Activated B cell treated with CpG ODN at 0.5 μM for 24 hours (primary cell): Measurements from ENCODE around the gene OR52A1. TPM values are rescaled to one million over a fixed set of nuclear protein-coding genes. Genes with fewer than 3 reads are reported as not detected.

Experiments used
- ATAC-seq: fragments of 200-7000 bp; cut with Tn5 transposase; one replicate; pipeline ENCODE4 v1.10.0; 2021; ENCODE audit warnings: low read depth, mild to moderate bottlenecking, moderate library complexity
- CTCF ChIA-PET: fragments of 350-600 bp; sonication (Branson Sonifier 250); formaldehyde crosslinking; loops from one replicate; lab custom pipeline; 2021; ENCODE audit warnings: antibody characterized with exemption; lab: Charles Lee
- POLR2A ChIA-PET: fragments of 350-600 bp; sonication (Branson Sonifier 250); formaldehyde crosslinking; loops from one replicate; lab custom pipeline; 2021; ENCODE audit warnings: antibody characterized with exemption; lab: Charles Lee
- DNase-seq: peaks from one replicate; pipeline ENCODE4 v3.0.0; 2022
- H3K27ac Mint-ChIP-seq: one replicate; pipeline ENCODE4 v1.8.0; 2020; ENCODE audit warnings: mixed read lengths
- H3K27me3 Mint-ChIP-seq: one replicate; pipeline ENCODE4 v1.8.0; 2021; ENCODE audit warnings: mixed read lengths
- H3K36me3 Mint-ChIP-seq: one replicate; pipeline ENCODE4 v1.8.0; 2021; ENCODE audit warnings: low read depth, mixed read lengths
- H3K4me1 Mint-ChIP-seq: one replicate; pipeline ENCODE4 v1.8.0; 2021; ENCODE audit warnings: mixed read lengths
- H3K4me3 Mint-ChIP-seq: one replicate; pipeline ENCODE4 v1.8.0; 2020; ENCODE audit warnings: mild to moderate bottlenecking, mixed read lengths
- H3K9me3 Mint-ChIP-seq: one replicate; pipeline ENCODE4 v1.8.0; 2020; ENCODE audit warnings: mixed read lengths
- intact Hi-C: fragments of 100-400 bp; cut with micrococcal nuclease; formaldehyde crosslinking; loops from one replicate; pipeline ENCODE4 v1.15.1; 2024
- total RNA-seq: library from RNA; stranded (reverse); gene quantifications from 2 replicates; pipeline ENCODE4 v1.2.3, GENCODE V29; 2022
- TF ChIP-seq, protein P1 (sequence below): fragments of 200-600 bp; IDR thresholded peaks from one replicate; pipeline ENCODE4 v1.8.0; 2022; ENCODE audit warnings: antibody characterized with exemption, mild to moderate bottlenecking

Gene OR52A1
- total RNA-seq, 1 donor from 2014 or later = not detected

- DNase-seq (no peak), ATAC-seq (no peak)
- no peak overlapping the region for H3K4me3 Mint-ChIP-seq
- TF ChIP-seq, protein P1, sequence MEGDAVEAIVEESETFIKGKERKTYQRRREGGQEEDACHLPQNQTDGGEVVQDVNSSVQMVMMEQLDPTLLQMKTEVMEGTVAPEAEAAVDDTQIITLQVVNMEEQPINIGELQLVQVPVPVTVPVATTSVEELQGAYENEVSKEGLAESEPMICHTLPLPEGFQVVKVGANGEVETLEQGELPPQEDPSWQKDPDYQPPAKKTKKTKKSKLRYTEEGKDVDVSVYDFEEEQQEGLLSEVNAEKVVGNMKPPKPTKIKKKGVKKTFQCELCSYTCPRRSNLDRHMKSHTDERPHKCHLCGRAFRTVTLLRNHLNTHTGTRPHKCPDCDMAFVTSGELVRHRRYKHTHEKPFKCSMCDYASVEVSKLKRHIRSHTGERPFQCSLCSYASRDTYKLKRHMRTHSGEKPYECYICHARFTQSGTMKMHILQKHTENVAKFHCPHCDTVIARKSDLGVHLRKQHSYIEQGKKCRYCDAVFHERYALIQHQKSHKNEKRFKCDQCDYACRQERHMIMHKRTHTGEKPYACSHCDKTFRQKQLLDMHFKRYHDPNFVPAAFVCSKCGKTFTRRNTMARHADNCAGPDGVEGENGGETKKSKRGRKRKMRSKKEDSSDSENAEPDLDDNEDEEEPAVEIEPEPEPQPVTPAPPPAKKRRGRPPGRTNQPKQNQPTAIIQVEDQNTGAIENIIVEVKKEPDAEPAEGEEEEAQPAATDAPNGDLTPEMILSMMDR = no peak
- H3K36me3 Mint-ChIP-seq = no peaks in the 10 kb centered on the region
- H3K27ac Mint-ChIP-seq = no peak overlapping the region
- POLR2A ChIA-PET = no interaction called here
- H3K4me1 Mint-ChIP-seq = no peaks in the 10 kb centered on the region
- no peaks in the 10 kb centered on the region for H3K9me3 Mint-ChIP-seq
- no peaks in the 10 kb centered on the region for H3K27me3 Mint-ChIP-seq
- intact Hi-C loops = loop anchor here (5.0 kb wide), 1 partner anchor 411 kb away; the partner anchor contains the start of gene OR52H1
- CTCF ChIA-PET = no interaction called here
These were observed 18.3 kb downstream of the OR52A1 start for GRCh38 chr11:5136261-5136660.

- intact Hi-C loops = no loop called here
- DNase-seq (no peak), ATAC-seq (no peak)
- Mint-ChIP-seq H3K4me3 (no peak overlapping the region), H3K4me1 (no peaks in the 10 kb centered on the region), H3K9me3 (no peaks in the 10 kb centered on the region), H3K27me3 (no peaks in the 10 kb centered on the region), H3K27ac (no peak overlapping the region), H3K36me3 (no peaks in the 10 kb centered on the region)
- CTCF ChIA-PET = interaction anchor here (1.1 kb wide), 1 partner anchor 759 kb away, joined by 3 read pairs; no protein-coding TSS in a partner anchor
- TF ChIP-seq, protein P1 = no peak
- POLR2A ChIA-PET = no interaction called here
These were observed 22.8 kb downstream of the OR52A1 start for GRCh38 chr11:5131584-5132335.

GRCh38 chr11:5129457-5129877 lies 25.1 kb downstream of the OR52A1 start:
- POLR2A ChIA-PET = no interaction called here
- Mint-ChIP-seq H3K27me3 (no peaks in the 10 kb centered on the region), H3K36me3 (no peaks in the 10 kb centered on the region), H3K9me3 (no peaks in the 10 kb centered on the region), H3K4me3 (no peak overlapping the region), H3K4me1 (no peaks in the 10 kb centered on the region), H3K27ac (no peak overlapping the region)
- TF ChIP-seq, protein P1 = no peak
- intact Hi-C loops = loop anchor here (10.0 kb wide), 1 partner anchor 345 kb away; no protein-coding TSS in a partner anchor
- DNase-seq (no peak), ATAC-seq (no peak)
- CTCF ChIA-PET = no interaction called here

DNA sequence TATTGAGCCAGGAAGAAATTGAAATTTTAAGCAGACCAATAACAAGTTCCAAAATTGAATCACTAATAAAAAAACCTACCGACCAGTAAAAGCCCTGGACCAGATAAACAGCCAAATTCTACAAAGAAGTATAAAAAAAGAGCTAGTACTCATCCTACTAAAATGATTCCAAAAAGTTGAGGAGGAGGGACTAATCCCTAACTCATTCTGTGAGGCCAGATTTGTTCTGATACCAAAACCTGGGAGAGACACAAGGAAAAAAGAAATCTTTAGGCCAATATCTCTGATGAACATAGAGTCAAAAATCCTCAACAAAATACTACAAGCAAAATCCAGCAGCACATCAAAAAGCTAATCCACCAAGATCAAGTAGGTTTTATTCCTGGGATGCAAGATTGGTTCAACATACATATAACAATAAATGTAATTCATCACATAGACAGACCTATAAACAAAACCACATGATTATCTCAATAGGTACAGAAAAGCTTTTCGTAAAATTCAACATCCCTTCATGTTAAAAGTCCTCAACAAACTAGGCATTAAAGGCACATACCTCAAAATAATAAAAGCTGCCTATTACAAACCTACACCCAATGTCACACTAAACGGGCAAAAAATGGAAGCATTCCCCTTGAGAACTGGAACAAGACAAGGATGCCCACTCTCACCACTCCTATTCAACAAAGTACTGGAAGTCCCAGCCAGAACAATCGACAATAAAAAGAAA lies 29.5 kb downstream of the OR52A1 start:
- H3K27ac Mint-ChIP-seq = no peak overlapping the region
- intact Hi-C loops = loop anchor here (1.0 to 10.0 kb wide), 4 partner anchors 255 to 766 kb away; partner anchors contain the start of gene OR52N2
- ChIA-PET CTCF (interaction anchor here (0.6 to 1.8 kb wide), 4 partner anchors 184 to 1228 kb away, joined by 3 to 8 read pairs (median 4); no protein-coding TSS in a partner anchor), POLR2A (no interaction called here)
- TF ChIP-seq, protein P1 = no peak
- no peak for DNase-seq
- peaks cover 4% of the 10 kb centered on the region for H3K27me3 Mint-ChIP-seq
- ATAC-seq = no peak
- H3K4me1 Mint-ChIP-seq = no peaks in the 10 kb centered on the region
- no peaks in the 10 kb centered on the region for H3K9me3 Mint-ChIP-seq
- H3K36me3 Mint-ChIP-seq = no peaks in the 10 kb centered on the region
- H3K4me3 Mint-ChIP-seq = no peak overlapping the region
